HG03159 (cell line): ENCODE data around the gene NDUFA5.
A peak's percentile ranks its signal among the peaks of the same experiment; 100 is the strongest.
"Not testable (repeated sequence)": the region's sequence is repeated elsewhere in the genome, so short reads cannot be mapped to it uniquely, and the experiment has no call there.

Experiments used
- ATAC-seq: cut with Tn5 transposase; IDR thresholded peaks from one replicate; pipeline ENCODE4 v1.9.1; 2021; ENCODE audit warnings: mild to moderate bottlenecking, moderate library complexity; ENCODE audit not compliant: unreplicated experiment

The NDUFA5 gene

DNA sequence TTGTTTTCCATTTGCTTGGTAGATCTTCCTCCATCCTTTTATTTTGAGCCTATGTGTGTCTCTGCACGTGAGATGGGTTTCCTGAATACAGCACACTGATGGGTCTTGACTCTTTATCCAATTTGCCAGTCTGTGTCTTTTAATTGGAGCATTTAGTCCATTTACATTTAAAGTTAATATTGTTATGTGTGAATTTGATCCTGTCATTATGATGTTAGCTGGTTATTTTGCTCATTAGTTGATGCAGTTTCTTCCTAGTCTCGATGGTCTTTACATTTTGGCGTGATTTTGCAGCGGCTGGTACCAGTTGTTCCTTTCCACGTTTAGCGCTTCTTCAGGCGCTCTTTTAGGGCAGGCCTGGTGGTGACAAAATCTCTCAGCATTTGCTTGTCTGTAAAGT, 31.1 kb downstream of the NDUFA5 start:
- ATAC-seq = not testable (repeated sequence)

DNA sequence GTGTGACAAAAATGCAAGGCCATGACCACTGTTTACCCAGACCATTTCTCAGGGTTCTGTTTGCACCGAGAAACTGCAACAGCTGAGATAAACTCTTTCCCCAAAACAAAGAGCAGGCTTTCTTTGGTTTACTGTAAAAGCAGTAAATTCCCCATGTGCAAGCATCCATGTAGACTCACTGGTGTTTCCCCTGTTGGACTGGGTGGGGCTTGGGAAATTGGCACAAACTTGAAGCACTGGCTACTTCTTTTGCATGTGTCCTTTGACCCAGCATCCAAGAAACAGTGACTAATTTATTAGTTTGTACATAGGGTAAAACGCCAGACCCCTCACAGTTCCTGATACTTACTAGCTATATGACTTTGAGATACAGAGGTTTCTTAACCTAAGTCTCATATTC, 35.6 kb downstream of the NDUFA5 start:
- no peak for ATAC-seq

GRCh38 chr7:123505221-123505620, 52.4 kb downstream of the NDUFA5 start:
- no peak for ATAC-seq

DNA sequence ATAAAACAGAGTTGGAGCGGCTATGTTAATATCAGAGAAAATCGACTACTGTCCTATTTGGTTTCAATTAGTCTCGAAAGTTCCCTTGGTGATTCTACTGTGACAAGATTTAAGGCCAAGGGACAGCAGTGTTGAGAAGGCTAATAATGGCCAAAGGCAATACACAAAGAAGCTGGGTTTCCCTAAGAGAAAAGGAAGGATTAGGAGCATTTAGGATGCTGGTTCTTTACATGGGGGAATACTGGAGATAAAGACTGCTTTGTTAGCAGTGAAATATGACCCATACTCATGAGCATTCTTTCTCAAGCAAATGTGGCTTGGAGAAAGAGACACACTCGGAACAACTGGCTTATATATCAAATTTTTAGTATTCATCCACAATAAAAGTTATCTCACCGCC, 55.4 kb downstream of the NDUFA5 start:
- ATAC-seq = no peak

- no peak for ATAC-seq
These were observed 56.6 kb downstream of the NDUFA5 start for GRCh38 chr7:123500878-123501489.

GRCh38 chr7:123499211-123499970, 58.2 kb downstream of the NDUFA5 start:
- ATAC-seq = no peak

DNA sequence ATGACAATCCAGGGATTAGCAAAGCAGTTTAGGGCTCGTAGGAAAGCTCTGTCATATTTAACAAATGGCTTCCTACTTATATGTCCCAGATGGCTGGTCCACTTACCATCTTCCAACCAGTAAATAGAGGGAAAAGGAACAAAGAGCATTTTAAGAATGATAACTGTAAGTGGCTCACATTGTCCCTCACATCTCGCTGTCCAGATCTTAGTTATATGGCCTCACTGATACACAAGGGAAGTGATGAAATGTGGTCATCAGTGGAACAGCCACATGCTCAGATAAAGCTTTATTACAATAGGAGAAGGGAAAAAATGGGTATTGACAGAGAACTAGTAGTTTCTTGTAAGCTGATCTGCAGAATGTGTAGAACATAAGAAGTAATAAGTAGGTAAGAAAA, 59.0 kb downstream of the NDUFA5 start:
- no peak for ATAC-seq

DNA sequence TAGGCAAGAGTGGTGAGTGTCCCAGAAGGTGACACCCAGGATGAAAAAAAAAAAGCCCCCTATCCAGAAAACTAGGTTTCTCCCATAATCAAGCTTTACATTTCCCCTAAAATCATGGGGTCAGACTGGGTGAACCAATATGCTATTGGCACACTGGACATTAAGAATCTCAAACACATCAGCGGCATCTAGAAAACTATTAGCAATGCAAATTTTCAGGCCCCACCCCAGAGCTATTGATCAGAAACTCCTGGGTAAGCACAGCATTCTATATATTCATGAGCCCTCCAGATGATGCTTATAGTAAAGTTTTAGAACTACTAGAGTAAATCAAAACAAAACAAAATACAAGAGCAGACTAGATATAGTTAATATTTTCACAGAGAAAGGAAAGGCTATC, 59.6 kb downstream of the NDUFA5 start:
- no peak for ATAC-seq

GRCh38 chr7:123494193-123494796, 63.3 kb downstream of the NDUFA5 start:
- ATAC-seq = peak; percentile 76

- peak; percentile 79 for ATAC-seq
These were observed 65.1 kb downstream of the NDUFA5 start for GRCh38 chr7:123492485-123492884.
